OCI-LY3 (cell line): ENCODE measurements around the gene HYPK.
"Not testable (repeated sequence)": the region's sequence is repeated elsewhere in the genome, so short reads cannot be mapped to it uniquely, and the experiment has no call there.

Source experiments
- H2AFZ ChIP-seq: fragments of 200-600, 300-600 bp; shearing (Covaris generic); 2 replicates; pipeline ENCODE4 v1.6.0; 2014; ENCODE audit warnings: antibody characterized with exemption, low read depth, low read length
- H3K27ac ChIP-seq: fragments of 200-600, 300-600 bp; sonication (generic); 2 replicates; pipeline ENCODE4 v1.5.1; 2014; ENCODE audit warnings: mild to moderate bottlenecking, low read length, moderate library complexity, mixed read lengths
- H3K27me3 ChIP-seq: fragments of 200-600, 300-600 bp; sonication (generic); 2 replicates; pipeline ENCODE4 v1.6.1; 2014; ENCODE audit warnings: low read depth, low read length, mixed read lengths
- H3K36me3 ChIP-seq: fragments of 200-600, 300-600 bp; sonication (generic); replicated peaks from 2 replicates; pipeline ENCODE3; 2014; ENCODE audit warnings: low read depth, low read length, mixed read lengths
- H3K4me1 ChIP-seq: fragments of 300-600, 200-600 bp; sonication (generic); 2 replicates; pipeline ENCODE4 v1.6.1; 2014; ENCODE audit warnings: low read length, mixed read lengths
- H3K4me2 ChIP-seq: fragments of 200-600, 300-600 bp; sonication (generic); 2 replicates; pipeline ENCODE4 v1.6.1; 2014; ENCODE audit warnings: low read length, mixed read lengths
- H3K4me3 ChIP-seq: fragments of 300-600, 200-600 bp; sonication (generic); 2 replicates; pipeline ENCODE4 v1.5.1; 2014; ENCODE audit warnings: antibody characterized with exemption, mild to moderate bottlenecking, low read length, moderate library complexity
- H3K79me2 ChIP-seq: fragments of 300-600, 200-600 bp; shearing (Covaris generic); 2 replicates; pipeline ENCODE4 v1.6.1; 2014; ENCODE audit warnings: mild to moderate bottlenecking, low read length, mixed read lengths
- H3K9ac ChIP-seq: fragments of 300-600, 200-600 bp; shearing (Covaris generic); 2 replicates; pipeline ENCODE4 v1.6.0; 2014; ENCODE audit warnings: mild to moderate bottlenecking, low read length, moderate library complexity
- H3K9me3 ChIP-seq: fragments of 200-600, 300-600 bp; shearing (Covaris generic); 2 replicates; pipeline ENCODE4 v1.6.1; 2014; ENCODE audit warnings: low read length, mixed read lengths; ENCODE audit not compliant: insufficient read depth
- H4K20me1 ChIP-seq: fragments of 200-600, 300-600 bp; sonication (generic); 2 replicates; pipeline ENCODE4 v1.6.1; 2016; ENCODE audit warnings: low read length, mixed read lengths; ENCODE audit not compliant: insufficient read depth
- EZH2phosphoT487 ChIP-seq: fragments of 200-600 bp; shearing (Covaris generic); IDR thresholded peaks from 2 replicates; pipeline ENCODE4 v1.6.1; 2018; ENCODE audit warnings: antibody characterized with exemption, mixed run types, low read depth
- TF ChIP-seq, protein P1 (sequence below): fragments of 200-600, 300-600 bp; sonication (generic); IDR thresholded peaks from 2 replicates; pipeline ENCODE4 v1.5.1; 2014; ENCODE audit warnings: antibody characterized with exemption, low read length, low read depth

The HYPK gene

DNA sequence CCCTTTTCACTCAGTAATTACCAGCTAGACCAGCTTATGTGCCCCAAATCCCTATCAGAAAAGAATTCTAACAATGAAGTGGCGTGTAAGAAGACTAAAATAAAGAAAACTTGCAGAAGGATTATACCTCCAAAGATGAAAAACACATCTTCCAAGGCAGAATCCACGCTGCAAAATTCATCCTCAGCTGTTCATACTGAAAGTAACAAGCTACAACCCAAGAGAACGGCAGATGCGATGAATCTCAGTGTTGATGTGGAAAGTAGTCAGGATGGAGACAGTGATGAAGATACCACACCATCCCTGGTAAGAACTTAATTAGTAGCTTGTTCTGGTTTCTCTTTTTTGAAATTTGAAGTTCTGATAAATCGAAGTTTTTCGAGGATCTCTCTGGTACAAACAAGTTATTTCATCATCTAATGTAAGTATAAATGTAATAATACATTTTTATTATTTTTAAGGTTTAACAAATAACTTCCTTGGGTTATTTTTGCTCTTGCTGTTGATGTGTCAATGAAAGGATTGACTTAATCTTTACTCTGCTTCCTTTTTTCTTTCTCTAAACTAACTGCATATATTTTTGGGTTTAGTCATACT, 27.8 kb downstream of the HYPK start:
- peaks cover 46% of the 10 kb centered on the region for H3K4me1 ChIP-seq
- peak overlapping the region; percentile 75 for H3K27ac ChIP-seq

DNA sequence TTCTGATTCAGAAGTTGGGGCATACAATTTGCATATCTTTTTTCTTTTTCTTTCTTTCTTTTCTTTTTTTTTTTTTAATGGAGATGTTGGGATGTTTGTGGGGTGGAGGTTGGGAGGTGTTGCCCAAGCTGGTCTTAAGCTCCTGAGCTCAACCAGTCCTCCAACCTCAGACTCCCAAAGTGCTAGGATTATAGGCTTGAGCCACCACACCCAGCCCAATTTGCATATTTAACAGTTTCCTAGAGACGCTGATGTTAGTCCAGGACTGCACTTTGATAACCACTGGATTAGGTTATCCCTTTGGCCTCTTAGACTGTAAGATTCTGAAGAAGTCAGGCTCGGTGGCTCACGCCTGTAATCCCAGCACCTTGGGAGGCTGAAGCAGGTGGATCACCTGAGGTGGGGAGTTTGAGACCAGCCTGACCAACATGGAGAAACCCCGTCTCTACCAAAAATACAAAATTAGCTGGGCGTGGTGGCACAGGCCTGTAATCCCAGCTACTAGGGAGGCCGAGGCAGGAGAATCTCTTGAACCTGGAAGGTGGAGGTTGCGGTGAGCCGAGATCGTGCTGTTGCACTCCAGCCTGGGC, 29.6 kb downstream of the HYPK start:
- H3K9ac ChIP-seq, H3K4me3 ChIP-seq, H3K27me3 ChIP-seq, H4K20me1 ChIP-seq, H3K9me3 ChIP-seq, H3K27ac ChIP-seq, H3K4me2 ChIP-seq, H2AFZ ChIP-seq: not testable (repeated sequence)
- Histone ChIP-seq H3K4me1 (peaks cover 36% of the 10 kb centered on the region), H3K36me3 (peaks cover 33% of the 10 kb centered on the region), H3K79me2 (peaks cover 78% of the 10 kb centered on the region)

More for the DNA sequence above, 27.8 kb downstream of the HYPK start:
- Histone ChIP-seq H3K4me3 (peak overlapping the region; percentile 97), H3K27me3 (no peaks in the 10 kb centered on the region), H3K9me3 (no peaks in the 10 kb centered on the region; the same call in 1 of the 2 replicates), H3K36me3 (peaks cover 27% of the 10 kb centered on the region), H4K20me1 (0 out of 2 replicates have a peak, but pooled peaks cover 2% of the 10 kb centered on the region), H3K9ac (peak overlapping the region; percentile 98), H3K79me2 (peaks cover 85% of the 10 kb centered on the region), H2AFZ (no peak overlapping the region), H3K4me2 (peak overlapping the region; percentile 80)
- no peak for TF ChIP-seq EZH2phosphoT487
- TF ChIP-seq, protein P1, sequence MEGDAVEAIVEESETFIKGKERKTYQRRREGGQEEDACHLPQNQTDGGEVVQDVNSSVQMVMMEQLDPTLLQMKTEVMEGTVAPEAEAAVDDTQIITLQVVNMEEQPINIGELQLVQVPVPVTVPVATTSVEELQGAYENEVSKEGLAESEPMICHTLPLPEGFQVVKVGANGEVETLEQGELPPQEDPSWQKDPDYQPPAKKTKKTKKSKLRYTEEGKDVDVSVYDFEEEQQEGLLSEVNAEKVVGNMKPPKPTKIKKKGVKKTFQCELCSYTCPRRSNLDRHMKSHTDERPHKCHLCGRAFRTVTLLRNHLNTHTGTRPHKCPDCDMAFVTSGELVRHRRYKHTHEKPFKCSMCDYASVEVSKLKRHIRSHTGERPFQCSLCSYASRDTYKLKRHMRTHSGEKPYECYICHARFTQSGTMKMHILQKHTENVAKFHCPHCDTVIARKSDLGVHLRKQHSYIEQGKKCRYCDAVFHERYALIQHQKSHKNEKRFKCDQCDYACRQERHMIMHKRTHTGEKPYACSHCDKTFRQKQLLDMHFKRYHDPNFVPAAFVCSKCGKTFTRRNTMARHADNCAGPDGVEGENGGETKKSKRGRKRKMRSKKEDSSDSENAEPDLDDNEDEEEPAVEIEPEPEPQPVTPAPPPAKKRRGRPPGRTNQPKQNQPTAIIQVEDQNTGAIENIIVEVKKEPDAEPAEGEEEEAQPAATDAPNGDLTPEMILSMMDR = no peak

DNA sequence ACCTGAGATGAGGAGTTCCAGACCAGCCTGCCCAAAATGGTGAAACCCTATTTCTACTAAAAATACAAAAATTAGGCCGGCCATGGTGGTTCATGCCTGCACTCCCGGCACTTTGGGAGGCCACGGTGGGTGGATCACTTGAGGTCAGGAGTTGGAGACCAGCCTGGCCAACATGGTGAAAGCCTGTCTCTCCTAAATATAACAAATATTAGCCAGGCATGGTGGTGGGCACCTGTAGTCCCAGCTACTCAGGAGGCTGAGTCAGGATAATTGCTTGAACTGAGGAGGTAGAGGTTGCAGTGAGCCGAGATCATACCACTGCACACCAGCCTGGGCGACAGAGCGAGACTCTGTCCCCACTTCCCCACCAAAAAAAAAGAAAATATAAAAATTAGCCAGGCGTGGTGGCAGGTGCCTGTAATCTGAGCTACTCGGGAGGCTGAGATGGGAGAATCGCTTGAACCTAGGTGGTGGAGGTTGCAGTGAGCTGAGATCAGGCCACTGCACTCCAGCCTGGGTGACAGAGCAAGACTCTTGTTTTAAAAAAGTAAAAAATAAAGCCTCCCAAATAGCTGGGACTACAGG, 30.4 kb downstream of the HYPK start:
- not testable (repeated sequence) for H3K9ac ChIP-seq, H3K4me2 ChIP-seq, H2AFZ ChIP-seq, H4K20me1 ChIP-seq, H3K9me3 ChIP-seq, H3K27me3 ChIP-seq, H3K27ac ChIP-seq, H3K4me3 ChIP-seq
- Histone ChIP-seq H3K36me3 (peaks cover 33% of the 10 kb centered on the region), H3K79me2 (peaks cover 78% of the 10 kb centered on the region), H3K4me1 (peaks cover 34% of the 10 kb centered on the region)

DNA sequence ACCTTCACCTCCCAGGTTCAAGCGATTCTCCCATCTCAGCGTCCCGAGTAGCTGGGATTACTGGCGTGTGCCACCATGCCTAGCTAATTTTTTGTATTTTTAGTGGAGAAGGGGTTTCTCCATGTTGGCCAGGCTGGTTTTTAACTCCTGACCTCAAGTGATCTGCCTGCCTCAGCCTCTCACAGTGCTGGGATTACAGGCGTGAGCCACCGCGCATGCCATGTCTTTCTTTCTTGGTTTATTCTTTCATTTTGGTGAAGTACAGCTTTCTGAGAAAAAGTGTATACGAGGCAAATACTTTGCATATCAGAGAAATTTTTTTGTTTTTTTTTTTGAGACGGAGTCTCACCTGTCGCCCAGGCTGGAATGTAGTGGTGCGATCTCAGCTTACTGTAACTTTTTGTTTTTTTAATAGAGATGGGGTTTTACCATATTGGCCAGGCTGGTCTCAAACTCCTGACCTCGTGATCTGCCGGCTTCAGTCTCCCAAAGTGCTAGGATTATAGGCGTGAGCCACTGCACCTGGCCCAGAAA, 31.2 kb downstream of the HYPK start:
- H3K4me2 ChIP-seq, H3K27me3 ChIP-seq, H3K9me3 ChIP-seq, H3K27ac ChIP-seq, H4K20me1 ChIP-seq, H3K4me3 ChIP-seq, H3K9ac ChIP-seq, H2AFZ ChIP-seq: not testable (repeated sequence)
- Histone ChIP-seq H3K4me1 (peaks cover 30% of the 10 kb centered on the region), H3K79me2 (peaks cover 75% of the 10 kb centered on the region), H3K36me3 (peaks cover 41% of the 10 kb centered on the region)

DNA sequence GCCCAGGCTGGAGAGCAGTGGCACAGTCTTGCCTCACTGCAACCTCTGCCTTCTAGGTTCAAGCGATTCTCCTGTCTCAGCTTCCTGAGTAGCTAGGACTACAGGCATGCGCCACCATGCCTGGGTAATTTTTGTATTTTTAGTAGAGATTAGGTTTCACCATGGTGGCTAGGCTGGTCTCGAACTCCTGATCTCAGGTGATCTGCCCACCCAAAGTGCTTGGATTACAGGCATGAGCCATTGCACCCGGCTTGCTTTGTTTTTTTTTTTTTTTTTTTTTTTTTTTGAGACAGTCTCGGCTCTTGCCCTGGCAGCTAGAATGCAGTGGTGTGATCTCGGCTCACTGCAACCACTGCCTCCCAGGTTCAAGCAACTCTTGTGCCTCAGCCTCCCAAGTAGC, 32.1 kb downstream of the HYPK start:
- H3K9me3 ChIP-seq, H3K27me3 ChIP-seq, H3K4me3 ChIP-seq, H2AFZ ChIP-seq, H4K20me1 ChIP-seq, H3K9ac ChIP-seq, H3K27ac ChIP-seq, H3K4me2 ChIP-seq: not testable (repeated sequence)
- H3K79me2 ChIP-seq = peaks cover 66% of the 10 kb centered on the region
- peaks cover 30% of the 10 kb centered on the region for H3K4me1 ChIP-seq
- H3K36me3 ChIP-seq = peaks cover 47% of the 10 kb centered on the region

DNA sequence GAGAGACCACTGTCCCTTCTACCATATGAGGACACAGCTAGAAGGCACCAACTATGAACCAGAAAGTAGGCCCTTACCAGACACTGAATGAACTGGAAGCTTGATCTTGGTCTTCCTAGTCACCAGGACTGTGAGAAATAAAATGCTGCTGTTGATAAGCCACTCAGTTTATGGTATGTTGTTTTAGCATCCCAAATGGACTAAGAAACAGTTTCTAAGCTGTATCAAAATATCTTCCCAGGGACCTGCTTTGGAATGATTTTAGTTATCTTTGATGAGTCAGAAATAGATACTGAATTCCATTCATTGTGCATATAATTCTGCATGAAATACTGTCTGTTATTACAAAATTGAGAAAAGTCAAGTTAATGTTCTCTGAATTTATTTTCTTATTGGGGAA, 45.0 kb downstream of the HYPK start:
- Histone ChIP-seq H2AFZ (no peak overlapping the region), H3K36me3 (peaks cover 45% of the 10 kb centered on the region), H3K27me3 (no peaks in the 10 kb centered on the region), H3K4me1 (no peaks in the 10 kb centered on the region), H3K4me2 (no peak overlapping the region), H4K20me1 (no peaks in the 10 kb centered on the region), H3K79me2 (peaks cover 4% of the 10 kb centered on the region; the same call in 1 of the 2 replicates), H3K9ac (no peak overlapping the region), H3K27ac (no peak overlapping the region), H3K4me3 (no peak overlapping the region), H3K9me3 (no peaks in the 10 kb centered on the region)
- TF ChIP-seq, protein P1 = no peak
- TF ChIP-seq EZH2phosphoT487 = no peak
